CD4-positive, alpha-beta T cell treated with Interleukin-15 for 1 hour (primary cell): Measurements from ENCODE around the gene MRPS6.

Experiments
- DNase-seq: peaks from one replicate; pipeline ENCODE4 v3.0.0-alpha.2; 2020

MRPS6 gene

GRCh38 chr21:34135330-34135729 is 62.0 kb downstream of the MRPS6 start:
- no peak for DNase-seq

- DNase-seq = no peak
These were observed 68.0 kb downstream of the MRPS6 start for GRCh38 chr21:34141373-34141772.

- no peak for DNase-seq
These were observed 70.4 kb downstream of the MRPS6 start for GRCh38 chr21:34143685-34144182.

GRCh38 chr21:34144224-34144623 is 70.8 kb downstream of the MRPS6 start:
- DNase-seq = no peak

GRCh38 chr21:34147792-34148418 is 74.5 kb downstream of the MRPS6 start:
- DNase-seq = no peak

GRCh38 chr21:34148419-34148804 is 75.0 kb downstream of the MRPS6 start:
- DNase-seq = no peak

- DNase-seq = no peak
These were observed 75.6 kb downstream of the MRPS6 start for GRCh38 chr21:34148826-34149558.

- DNase-seq = no peak
These were observed 79.1 kb downstream of the MRPS6 start for GRCh38 chr21:34152500-34152899.

- no peak for DNase-seq
These were observed 81.5 kb downstream of the MRPS6 start for GRCh38 chr21:34154878-34155277.

- no peak for DNase-seq
These were observed 83.6 kb downstream of the MRPS6 start for GRCh38 chr21:34156957-34157356.

- no peak for DNase-seq
These were observed 84.1 kb downstream of the MRPS6 start for GRCh38 chr21:34157521-34157920.

- DNase-seq = no peak
These were observed 85.8 kb downstream of the MRPS6 start for GRCh38 chr21:34158866-34159835.

- no peak for DNase-seq
These were observed 93.1 kb downstream of the MRPS6 start for GRCh38 chr21:34166468-34166867.

GRCh38 chr21:34170886-34171285 is 97.5 kb downstream of the MRPS6 start:
- no peak for DNase-seq

GRCh38 chr21:34174470-34174869 is 101.1 kb downstream of the MRPS6 start:
- no peak for DNase-seq

- DNase-seq = no peak
These were observed 103.1 kb downstream of the MRPS6 start for GRCh38 chr21:34176448-34176847.

GRCh38 chr21:34177919-34178567 is 104.7 kb downstream of the MRPS6 start:
- no peak for DNase-seq

GRCh38 chr21:34179204-34179935 is 106.0 kb downstream of the MRPS6 start:
- no peak for DNase-seq

- DNase-seq = no peak
These were observed 107.0 kb downstream of the MRPS6 start for GRCh38 chr21:34180407-34180806.

GRCh38 chr21:34180826-34181359 is 107.5 kb downstream of the MRPS6 start:
- no peak for DNase-seq

GRCh38 chr21:34181431-34182039 is 108.2 kb downstream of the MRPS6 start:
- no peak for DNase-seq
